PC-3 (cell line): ENCODE measurements around the gene PHF1. TPM values are rescaled to one million over a fixed set of nuclear protein-coding genes. Genes with fewer than 3 reads are reported as not detected.

ENCODE experiments used
- ATAC-seq: fragments of 200-7000 bp; cut with Tn5 transposase; 2 replicates; pipeline ENCODE4 v1.9.1; 2020; ENCODE audit warnings: mild to moderate bottlenecking, moderate library complexity
- BruUV-seq: library from RNA; stranded (reverse); fragments of 400-500 nt; replicated peaks from 2 replicates; lab custom pipeline; 2021; lab: Mats Ljungman, UMichigan
- CTCF ChIA-PET: fragments of 300-600 bp; sonication (Branson Sonifier 250); formaldehyde crosslinking; loops from one replicate; lab custom pipeline; 2022; ENCODE audit warnings: antibody characterized with exemption; lab: Charles Lee
- POLR2A ChIA-PET: fragments of 300-600 bp; sonication (Branson Sonifier 250); formaldehyde crosslinking; loops from one replicate; lab custom pipeline; 2022; ENCODE audit warnings: antibody characterized with exemption; ENCODE audit not compliant: unreplicated experiment; lab: Charles Lee
- DNase-seq: peaks from one replicate; pipeline ENCODE4 v3.0.0-alpha.2; 2015
- H2AFZ ChIP-seq: fragments of 300-600 bp; sonication (generic); 2 replicates; pipeline ENCODE4 v1.6.0; 2016; ENCODE audit warnings: antibody characterized with exemption, low read length
- H3F3A ChIP-seq: fragments of 300-600 bp; sonication (generic); one replicate; pipeline ENCODE4 v1.6.0; 2017; ENCODE audit warnings: antibody characterized with exemption, low read length, control low read depth, mild to moderate bottlenecking; ENCODE audit not compliant: unreplicated experiment
- H3K27ac ChIP-seq: fragments of 300-600 bp; sonication (generic); 2 replicates; pipeline ENCODE4 v1.5.1; 2016; ENCODE audit warnings: mild to moderate bottlenecking, low read length
- H3K27me3 ChIP-seq: fragments of 300-600 bp; sonication (generic); 2 replicates; pipeline ENCODE4 v1.6.1; 2016; ENCODE audit warnings: low read length, mixed read lengths
- H3K36me3 ChIP-seq: fragments of 300-600 bp; sonication (generic); 2 replicates; pipeline ENCODE4 v1.6.1; 2016; ENCODE audit warnings: low read depth, mixed run types, low read length, mixed read lengths
- H3K4me1 ChIP-seq: fragments of 300-600 bp; sonication (generic); 2 replicates; pipeline ENCODE4 v1.5.1; 2016; ENCODE audit warnings: low read length; ENCODE audit not compliant: insufficient read depth
- H3K4me2 ChIP-seq: fragments of 300-600 bp; sonication (generic); 2 replicates; pipeline ENCODE4 v1.6.0; 2016; ENCODE audit warnings: low read length
- H3K4me3 ChIP-seq: fragments of 300-600 bp; sonication (generic); 2 replicates; pipeline ENCODE4 v1.5.1; 2016; ENCODE audit warnings: mild to moderate bottlenecking, low read length, mixed read lengths
- H3K79me2 ChIP-seq: fragments of 300-600 bp; sonication (generic); 2 replicates; pipeline ENCODE4 v1.6.1; 2017; ENCODE audit warnings: low read length, mixed read lengths
- H3K9ac ChIP-seq: fragments of 300-600 bp; sonication (generic); 2 replicates; pipeline ENCODE4 v1.6.0; 2016; ENCODE audit warnings: mild to moderate bottlenecking, low read length
- H3K9me2 ChIP-seq: fragments of 300-600 bp; sonication (generic); replicated peaks from 2 replicates; pipeline ENCODE4 v1.6.1; 2016; ENCODE audit warnings: mixed run types, low read length, mixed read lengths
- H3K9me3 ChIP-seq: fragments of 300-600 bp; sonication (generic); 2 replicates; pipeline ENCODE4 v1.6.1; 2016; ENCODE audit warnings: low read length, mixed read lengths
- H4K20me1 ChIP-seq: fragments of 300-600 bp; sonication (generic); 2 replicates; pipeline ENCODE4 v1.6.1; 2016; ENCODE audit warnings: low read length, mixed read lengths
- CTCF ChIP-seq: fragments of 300-600 bp; sonication (generic); conservative IDR thresholded peaks from 2 replicates; pipeline ENCODE4 v1.5.1; 2017; ENCODE audit warnings: antibody characterized with exemption, low read depth, mild to moderate bottlenecking, low read length
- EZH2 ChIP-seq: fragments of 300-600 bp; sonication (generic); IDR thresholded peaks from one replicate; pipeline ENCODE4 v1.6.1; 2017; ENCODE audit warnings: antibody characterized with exemption, mild to moderate bottlenecking, low read length; ENCODE audit not compliant: unreplicated experiment
- EZH2phosphoT487 ChIP-seq: fragments of 300-600 bp; sonication (generic); IDR thresholded peaks from 2 replicates; pipeline ENCODE4 v1.6.1; 2018; ENCODE audit warnings: mild to moderate bottlenecking, antibody characterized with exemption, low read length, borderline replicate concordance
- intact Hi-C: fragments of 100-400 bp; cut with micrococcal nuclease; formaldehyde crosslinking; loops from 2 replicates; pipeline ENCODE4 v1.9.0; 2023
- total RNA-seq: library from RNA; depleted of rRNA; stranded (reverse); fragments of >200 nt; gene quantifications from 2 replicates; pipeline ENCODE4 v1.2.3, GENCODE V29; 2014

Gene PHF1
- total RNA-seq, 1 experiment from 2014 or later: 36.6 TPM

- no peak overlapping the region for H3K4me2 ChIP-seq
- H3K9ac ChIP-seq: no peak overlapping the region
- no peaks in the 10 kb centered on the region for H3K9me2 ChIP-seq
- no peaks in the 10 kb centered on the region for H3K79me2 ChIP-seq
- no peak overlapping the region for H3K4me3 ChIP-seq
- intact Hi-C loops: no loop called here
- H3K4me1 ChIP-seq: no peaks in the 10 kb centered on the region
- no peaks in the 10 kb centered on the region for H3K27me3 ChIP-seq
- no peak overlapping the region for H3K27ac ChIP-seq
- BruUV-seq: no TSS peak
- H3K9me3 ChIP-seq: no peaks in the 10 kb centered on the region
- H4K20me1 ChIP-seq: no peaks in the 10 kb centered on the region
- H2AFZ ChIP-seq: no peak overlapping the region
- DNase-seq: no peak
- POLR2A ChIA-PET: no interaction called here
- no peaks in the 10 kb centered on the region for H3F3A ChIP-seq
- CTCF ChIA-PET: interaction anchor here (0.6 kb wide), 1 partner anchor 356 kb away, joined by 3 read pairs; no protein-coding TSS in a partner anchor
- no peak for TF ChIP-seq CTCF
- no peak for TF ChIP-seq EZH2
- no peak for TF ChIP-seq EZH2phosphoT487
- no peaks in the 10 kb centered on the region for H3K36me3 ChIP-seq
- no peak for ATAC-seq
These were observed 33.0 kb downstream of the PHF1 start for GRCh38 chr6:33443619-33444504.

GRCh38 chr6:33445119-33445603 lies 34.3 kb downstream of the PHF1 start:
- H3K27me3 ChIP-seq: no peaks in the 10 kb centered on the region
- H3K36me3 ChIP-seq: no peaks in the 10 kb centered on the region
- BruUV-seq: no TSS peak
- H3K4me2 ChIP-seq: no peak overlapping the region
- no peaks in the 10 kb centered on the region for H3K9me3 ChIP-seq
- no peak for TF ChIP-seq EZH2
- no peak for TF ChIP-seq EZH2phosphoT487
- TF ChIP-seq CTCF: no peak
- H3K4me1 ChIP-seq: no peaks in the 10 kb centered on the region
- H3K9ac ChIP-seq: no peak overlapping the region
- H3F3A ChIP-seq: no peaks in the 10 kb centered on the region
- CTCF ChIA-PET: interaction anchor here (0.6 kb wide), 2 partner anchors 19 to 120 kb away, joined by 4 read pairs; no protein-coding TSS in a partner anchor
- DNase-seq: no peak
- no peaks in the 10 kb centered on the region for H4K20me1 ChIP-seq
- ATAC-seq: no peak
- POLR2A ChIA-PET: interaction anchor here (0.6 to 0.7 kb wide), 2 partner anchors 102 to 127 kb away, joined by 3 to 8 read pairs; no protein-coding TSS in a partner anchor
- intact Hi-C loops: no loop called here
- H3K79me2 ChIP-seq: no peaks in the 10 kb centered on the region
- no peaks in the 10 kb centered on the region for H3K9me2 ChIP-seq
- H2AFZ ChIP-seq: no peak overlapping the region
- H3K4me3 ChIP-seq: no peak overlapping the region
- no peak overlapping the region for H3K27ac ChIP-seq
